Epithelial cell of proximal tubule (primary cell): ENCODE results near the gene TMPRSS15. TPM values are rescaled to one million over a fixed set of nuclear protein-coding genes. Genes with fewer than 3 reads are reported as not detected.

ENCODE experiments used
- DNase-seq: peaks from one replicate; pipeline ENCODE4 v3.0.0-alpha.2; 2011; ENCODE audit warnings: low read depth
- H3K4me3 ChIP-seq: 2 replicates; pipeline ENCODE4 v1.5.1; 2011; ENCODE audit warnings: low read depth, mild to moderate bottlenecking, low read length
- total RNA-seq: library from RNA; depleted of rRNA; stranded (reverse); fragments of >200 nt; gene quantifications from 2 replicates; pipeline ENCODE4 v1.2.3, GENCODE V29; 2015
- TF ChIP-seq, protein P1 (sequence below): conservative IDR thresholded peaks from 2 replicates; pipeline ENCODE4 v1.5.1; 2012; ENCODE audit warnings: low read depth, mild to moderate bottlenecking, low read length

The TMPRSS15 gene
- total RNA-seq, 1 donor from 2014 or later, result not detected

DNA sequence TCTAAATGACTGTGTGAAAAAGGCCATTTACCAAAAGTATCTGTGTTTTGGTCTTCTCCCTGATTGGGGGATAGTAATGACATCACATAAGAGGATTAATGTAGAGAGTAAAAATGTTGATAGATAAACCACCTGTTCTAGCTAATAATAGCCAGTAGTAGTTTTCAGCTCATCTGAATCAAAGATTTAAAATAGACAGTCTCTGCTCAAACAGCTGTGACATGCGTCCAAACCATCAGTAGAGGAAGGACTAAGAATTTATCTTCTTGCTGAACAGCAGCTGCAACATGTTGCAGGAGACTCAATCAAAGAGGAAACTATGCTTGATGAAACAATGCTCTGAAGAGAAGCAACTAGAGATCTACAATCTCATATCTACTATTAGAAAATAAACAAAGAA is 21.4 kb downstream of the TMPRSS15 start:
- no peak for DNase-seq
- TF ChIP-seq, protein P1, sequence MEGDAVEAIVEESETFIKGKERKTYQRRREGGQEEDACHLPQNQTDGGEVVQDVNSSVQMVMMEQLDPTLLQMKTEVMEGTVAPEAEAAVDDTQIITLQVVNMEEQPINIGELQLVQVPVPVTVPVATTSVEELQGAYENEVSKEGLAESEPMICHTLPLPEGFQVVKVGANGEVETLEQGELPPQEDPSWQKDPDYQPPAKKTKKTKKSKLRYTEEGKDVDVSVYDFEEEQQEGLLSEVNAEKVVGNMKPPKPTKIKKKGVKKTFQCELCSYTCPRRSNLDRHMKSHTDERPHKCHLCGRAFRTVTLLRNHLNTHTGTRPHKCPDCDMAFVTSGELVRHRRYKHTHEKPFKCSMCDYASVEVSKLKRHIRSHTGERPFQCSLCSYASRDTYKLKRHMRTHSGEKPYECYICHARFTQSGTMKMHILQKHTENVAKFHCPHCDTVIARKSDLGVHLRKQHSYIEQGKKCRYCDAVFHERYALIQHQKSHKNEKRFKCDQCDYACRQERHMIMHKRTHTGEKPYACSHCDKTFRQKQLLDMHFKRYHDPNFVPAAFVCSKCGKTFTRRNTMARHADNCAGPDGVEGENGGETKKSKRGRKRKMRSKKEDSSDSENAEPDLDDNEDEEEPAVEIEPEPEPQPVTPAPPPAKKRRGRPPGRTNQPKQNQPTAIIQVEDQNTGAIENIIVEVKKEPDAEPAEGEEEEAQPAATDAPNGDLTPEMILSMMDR, result no peak
- H3K4me3 ChIP-seq, result no peak overlapping the region

- no peak overlapping the region for H3K4me3 ChIP-seq
- DNase-seq, result no peak
These were observed 30.0 kb downstream of the TMPRSS15 start for GRCh38 chr21:18373606-18374005.

GRCh38 chr21:18370301-18370700 is 33.3 kb downstream of the TMPRSS15 start:
- TF ChIP-seq, protein P1, result no peak

More at GRCh38 chr21:18373606-18374005, 30.0 kb downstream of the TMPRSS15 start:
- TF ChIP-seq, protein P1, result no peak

DNA sequence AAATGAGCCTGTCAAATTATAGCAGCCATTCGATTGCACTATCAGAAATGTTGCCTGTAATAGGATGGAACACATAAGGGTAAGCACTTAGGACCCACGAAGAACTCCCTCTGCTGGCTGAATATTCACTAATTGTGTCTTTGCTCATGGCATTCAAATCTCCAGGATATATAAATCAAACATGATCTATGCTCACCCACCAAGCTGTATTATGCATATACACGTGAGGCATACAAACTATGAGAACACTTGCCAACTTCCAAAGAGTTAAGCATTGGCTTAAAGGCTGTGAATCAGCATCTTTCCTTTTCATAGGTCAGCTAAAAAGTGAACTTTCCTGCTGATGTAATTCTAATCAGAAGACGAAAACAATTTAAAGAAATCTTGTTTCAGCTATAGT is 34.5 kb downstream of the TMPRSS15 start:
- DNase-seq, result no peak

More at GRCh38 chr21:18370301-18370700, 33.3 kb downstream of the TMPRSS15 start:
- no peak for DNase-seq
- no peak overlapping the region for H3K4me3 ChIP-seq

GRCh38 chr21:18368205-18368604 is 35.4 kb downstream of the TMPRSS15 start:
- no peak overlapping the region for H3K4me3 ChIP-seq
- DNase-seq, result no peak
- TF ChIP-seq, protein P1, result no peak

More for the DNA sequence above, 34.5 kb downstream of the TMPRSS15 start:
- no peak overlapping the region for H3K4me3 ChIP-seq
- TF ChIP-seq, protein P1, result peak; percentile 47

GRCh38 chr21:18356801-18357200 is 46.8 kb downstream of the TMPRSS15 start:
- TF ChIP-seq, protein P1, result no peak
- H3K4me3 ChIP-seq, result no peak overlapping the region
- no peak for DNase-seq

DNA sequence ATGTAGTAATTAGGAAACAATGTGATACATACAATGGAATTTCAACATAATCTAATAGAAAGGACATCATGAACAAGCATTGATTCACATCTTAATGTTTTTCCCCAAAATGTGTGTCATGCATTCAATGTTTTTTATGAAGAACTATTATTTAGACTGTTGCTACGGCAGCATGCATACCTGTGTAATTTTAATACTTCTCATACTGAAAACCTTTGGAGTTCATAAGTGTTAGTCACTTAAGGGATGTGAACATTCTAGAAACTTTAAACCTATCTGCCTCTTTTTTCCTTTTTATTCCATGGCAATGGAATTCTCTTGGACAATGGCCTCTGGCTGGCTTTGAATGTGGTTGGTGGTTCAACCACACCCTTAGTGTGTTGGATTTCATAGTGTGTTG is 48.6 kb downstream of the TMPRSS15 start:
- no peak overlapping the region for H3K4me3 ChIP-seq
- no peak for DNase-seq
- TF ChIP-seq, protein P1, result no peak
